Uterus (tissue), 4 donors: Measurements from ENCODE around the gene PAN3. TPM values are rescaled to one million over a fixed set of nuclear protein-coding genes. Genes with fewer than 3 reads are reported as not detected.

ENCODE experiments used
- DNase-seq, 2 donors: peaks; one replicate each; pipeline ENCODE4 v3.0.0-alpha.2; 2019 to 2020
- H3K27ac ChIP-seq, 2 donors: fragments of 200-600 bp; sonication (generic); 1 replicate in 1 of 2; 2 replicates in 1 of 2; pipeline ENCODE4 v1.5.1; 2016 to 2018
- H3K27me3 ChIP-seq, 2 donors: fragments of 200-600 bp; sonication (generic); one replicate each; pipeline ENCODE4 v1.5.1; 2018 to 2019; ENCODE audit warnings: control low read depth in 1 of 2
- H3K36me3 ChIP-seq, 2 donors: fragments of 200-600 bp; sonication (generic); one replicate each; pipeline ENCODE4 v1.5.1; 2019; ENCODE audit warnings: control low read depth in 1 of 2
- H3K4me1 ChIP-seq, 2 donors: fragments of 200-600 bp; sonication (generic); one replicate each; pipeline ENCODE4 v1.5.1; 2018 to 2019; ENCODE audit warnings: control low read depth in 1 of 2
- H3K4me3 ChIP-seq, 2 donors: fragments of 200-600 bp; sonication (generic); 1 replicate in 1 of 2; 2 replicates in 1 of 2; pipeline ENCODE4 v1.5.1; 2018 to 2019; ENCODE audit warnings: mild to moderate bottlenecking in 1 of 2
- H3K9me3 ChIP-seq, 2 donors: fragments of 200-600 bp; sonication (generic); one replicate each; pipeline ENCODE4 v1.5.1; 2019; ENCODE audit warnings: control low read depth in 1 of 2
- CTCF ChIP-seq, 4 experiments: fragments of 200-600 bp in 2 of 4; fragments of 450-650 bp in 2 of 4; sonication (generic) in 2 of 4; IDR thresholded peaks; one replicate each; pipeline ENCODE4 v1.5.1; 2016 to 2019; ENCODE audit warnings: antibody characterized with exemption in 4 of 4, mild to moderate bottlenecking in 2 of 4, moderate library complexity in 1 of 4
- POLR2A ChIP-seq, 2 donors: fragments of 450-650 bp; IDR thresholded peaks; one replicate each; pipeline ENCODE4 v1.6.1; 2016; ENCODE audit warnings: antibody characterized with exemption in 2 of 2, mild to moderate bottlenecking in 1 of 2, moderate library complexity in 1 of 2
- intact Hi-C: fragments of 100-400 bp; cut with DNase I; formaldehyde crosslinking; loops from one replicate; pipeline ENCODE4 v1.15.1; 2023; ENCODE audit warnings: low total_unique reads
- total RNA-seq, 4 donors: library from RNA; depleted of rRNA in 3 of 4; stranded (reverse); fragments of >200 nt in 3 of 4; gene quantifications; one replicate each; pipeline versions ENCODE4 v1.1.0 to v1.2.4, GENCODE V29; 2014 to 2023
- donor health status: DM: yes; HTN: yes; CAD: no.

Gene PAN3
- total RNA-seq, 4 donors from 2014 or later: 17.4 to 61.4 (median 48.2) TPM

GRCh38 chr13:28237944-28238343 lies 99.6 kb downstream of the PAN3 start:
- no peak overlapping the region for H3K27ac ChIP-seq
- no peaks in the 10 kb centered on the region for H3K36me3 ChIP-seq
- no peak for DNase-seq
- H3K4me3 ChIP-seq: no peak overlapping the region
- TF ChIP-seq POLR2A (IDR thresholded peaks at IDR 0.05) (no peak), CTCF (IDR thresholded peaks at IDR 0.05) (no peak)
- H3K9me3 ChIP-seq: no peaks in the 10 kb centered on the region
- no peaks in the 10 kb centered on the region for H3K27me3 ChIP-seq
- intact Hi-C loops: no loop called here
- H3K4me1 ChIP-seq: no peaks in the 10 kb centered on the region

GRCh38 chr13:28239374-28239773 lies 101.0 kb downstream of the PAN3 start:
- no peaks in the 10 kb centered on the region for H3K4me1 ChIP-seq
- H3K27ac ChIP-seq: no peak overlapping the region
- no peak for TF ChIP-seq CTCF (IDR thresholded peaks at IDR 0.05)
- H3K36me3 ChIP-seq: no peaks in the 10 kb centered on the region
- no peaks in the 10 kb centered on the region for H3K27me3 ChIP-seq
- H3K9me3 ChIP-seq: no peaks in the 10 kb centered on the region
- no peak for DNase-seq
- no peak overlapping the region for H3K4me3 ChIP-seq
- intact Hi-C loops: no loop called here

GRCh38 chr13:28245465-28245864 lies 107.1 kb downstream of the PAN3 start:
- TF ChIP-seq CTCF (IDR thresholded peaks at IDR 0.05) (no peak), POLR2A (IDR thresholded peaks at IDR 0.05) (no peak)
- no peak for DNase-seq
- H3K27ac ChIP-seq: no peak overlapping the region

GRCh38 chr13:28246891-28247290 lies 108.5 kb downstream of the PAN3 start:
- Histone ChIP-seq H3K4me1 (no peaks in the 10 kb centered on the region), H3K27me3 (no peaks in the 10 kb centered on the region), H3K36me3 (no peaks in the 10 kb centered on the region), H3K4me3 (no peak overlapping the region), H3K9me3 (no peaks in the 10 kb centered on the region), H3K27ac (no peak overlapping the region)
- TF ChIP-seq POLR2A (IDR thresholded peaks at IDR 0.05) (no peak), CTCF (IDR thresholded peaks at IDR 0.05) (no peak)
- intact Hi-C loops: no loop called here
- DNase-seq: no peak

More at GRCh38 chr13:28245465-28245864, 107.1 kb downstream of the PAN3 start:
- Histone ChIP-seq H3K9me3 (no peaks in the 10 kb centered on the region), H3K36me3 (no peaks in the 10 kb centered on the region), H3K4me1 (no peaks in the 10 kb centered on the region), H3K4me3 (no peak overlapping the region), H3K27me3 (no peaks in the 10 kb centered on the region)
- intact Hi-C loops: no loop called here

- intact Hi-C loops: no loop called here
- DNase-seq: no peak
- no peaks in the 10 kb centered on the region for H3K9me3 ChIP-seq
Observed at GRCh38 chr13:28248080-28248479, 109.7 kb downstream of the PAN3 start.

More at GRCh38 chr13:28248080-28248479, 109.7 kb downstream of the PAN3 start:
- H3K27ac ChIP-seq: no peak overlapping the region
- TF ChIP-seq CTCF (IDR thresholded peaks at IDR 0.05): no peak
- TF ChIP-seq POLR2A (IDR thresholded peaks at IDR 0.05): no peak
- no peak overlapping the region for H3K4me3 ChIP-seq
- no peaks in the 10 kb centered on the region for H3K36me3 ChIP-seq
- no peaks in the 10 kb centered on the region for H3K27me3 ChIP-seq
- H3K4me1 ChIP-seq: no peaks in the 10 kb centered on the region
